ENCODE measurements around the gene GNRHR.

DNA sequence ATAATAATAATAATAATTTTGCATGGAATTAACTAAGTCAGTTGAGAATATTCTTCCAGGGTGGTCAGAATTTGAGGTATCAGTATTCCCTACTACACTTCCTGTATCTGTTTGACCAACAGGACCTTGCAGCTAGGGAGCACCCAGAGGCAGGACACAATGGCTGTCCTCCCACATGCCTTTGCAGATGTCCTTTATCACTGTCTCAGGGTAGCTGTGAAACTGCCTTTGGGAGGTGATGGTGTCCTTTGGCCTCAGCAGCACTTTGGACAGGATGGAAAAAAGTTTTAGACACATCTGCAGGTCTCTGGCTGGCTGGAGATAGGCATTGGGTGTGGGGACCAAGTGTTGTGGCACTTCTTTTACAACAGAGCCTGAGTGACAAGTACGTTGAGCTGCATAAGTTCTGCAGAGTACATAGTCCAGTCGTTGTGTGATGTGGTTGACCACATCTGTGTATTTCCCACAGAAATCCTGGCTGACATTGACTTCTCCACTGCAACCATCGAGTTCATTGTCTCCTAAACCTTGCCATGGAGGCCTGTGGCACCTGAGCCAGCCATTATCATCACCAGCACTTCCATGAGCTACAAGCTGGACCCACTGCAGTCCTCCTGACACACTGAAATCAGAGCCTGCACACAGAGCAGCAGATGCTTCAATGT is 34.1 kb downstream of the GNRHR start:
- no peak for TF ChIP-seq CTCF (IDR thresholded peaks at IDR 0.05; ENCODE audit: low read length)
- no peak for TF ChIP-seq EZH2 (optimal IDR thresholded peaks at IDR 0.05; ENCODE audit: low read depth, low read length)
